ENCODE data around the gene CNBD2.
"Not testable (repeated sequence)": the region's sequence is repeated elsewhere in the genome, so short reads cannot be mapped to it uniquely, and the experiment has no call there.

DNA sequence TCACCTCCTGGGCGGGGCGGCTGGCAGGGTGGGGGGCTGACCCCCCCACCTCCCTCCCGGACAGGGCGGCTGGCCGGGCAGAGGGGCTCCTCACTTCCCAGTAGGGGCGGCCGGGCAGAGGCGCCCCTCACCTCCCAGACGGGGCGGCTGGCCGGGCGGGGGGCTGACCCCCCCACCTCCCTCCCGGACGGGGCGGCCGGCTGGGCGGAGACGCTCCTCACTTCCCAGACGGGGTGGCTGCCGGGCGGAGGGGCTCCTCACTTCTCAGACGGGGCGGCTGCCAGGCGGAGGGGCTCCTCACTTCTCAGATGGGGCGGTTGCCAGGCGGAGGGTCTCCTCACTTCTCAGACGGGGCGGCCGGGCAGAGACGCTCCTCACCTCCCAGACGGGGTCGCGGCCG lies 32.9 kb downstream of the CNBD2 start:
- TF ChIP-seq EZH2 (IDR thresholded peaks at IDR 0.05); POLR2AphosphoS5 (IDR thresholded peaks at IDR 0.05; ENCODE audit: borderline replicate concordance, low read depth, low read length); FOXP2 (optimal IDR thresholded peaks at IDR 0.05; ENCODE audit: control extremely low read depth, extremely low read length, insufficient read depth): not testable (repeated sequence)
